OCI-LY1 (cell line): ENCODE data around the gene STAT5A.

Experiments
- CTCF ChIP-seq: fragments of 200-600 bp; sonication (generic), shearing (Covaris generic); IDR thresholded peaks from 2 replicates; pipeline ENCODE4 v1.5.1; 2017; ENCODE audit warnings: mild to moderate bottlenecking, antibody characterized with exemption, low read length, moderate library complexity, mixed read lengths
- EZH2 ChIP-seq: fragments of 200-600 bp; sonication (generic), shearing (Covaris generic); IDR thresholded peaks from 2 replicates; pipeline ENCODE4 v1.8.0; 2017; ENCODE audit warnings: borderline replicate concordance, mixed run types, mild to moderate bottlenecking, antibody characterized with exemption, low read length, moderate library complexity, mixed read lengths

GRCh38 chr17:42249681-42250446 lies 38.4 kb upstream of the STAT5A start:
- TF ChIP-seq CTCF, result no peak
- no peak for TF ChIP-seq EZH2
